ENCODE results near the gene ANTKMT. TPM values are rescaled to one million over a fixed set of nuclear protein-coding genes. Genes with fewer than 3 reads are reported as not detected.
"Not testable (repeated sequence)": the region's sequence is repeated elsewhere in the genome, so short reads cannot be mapped to it uniquely, and the experiment has no call there.

Gene ANTKMT
- total RNA-seq, 1 donor from 2014 or later, result 27.5 TPM

GRCh38 chr16:749010-749409, 28.1 kb downstream of the ANTKMT start:
- no peak overlapping the region for H3K4me3 Mint-ChIP-seq
- DNase-seq (ENCODE audit: low spot score in 2 of 2, unreplicated experiment in 2 of 2), result no peak
- H3K36me3 Mint-ChIP-seq, result no peaks in the 10 kb centered on the region
- TF ChIP-seq, protein P1, sequence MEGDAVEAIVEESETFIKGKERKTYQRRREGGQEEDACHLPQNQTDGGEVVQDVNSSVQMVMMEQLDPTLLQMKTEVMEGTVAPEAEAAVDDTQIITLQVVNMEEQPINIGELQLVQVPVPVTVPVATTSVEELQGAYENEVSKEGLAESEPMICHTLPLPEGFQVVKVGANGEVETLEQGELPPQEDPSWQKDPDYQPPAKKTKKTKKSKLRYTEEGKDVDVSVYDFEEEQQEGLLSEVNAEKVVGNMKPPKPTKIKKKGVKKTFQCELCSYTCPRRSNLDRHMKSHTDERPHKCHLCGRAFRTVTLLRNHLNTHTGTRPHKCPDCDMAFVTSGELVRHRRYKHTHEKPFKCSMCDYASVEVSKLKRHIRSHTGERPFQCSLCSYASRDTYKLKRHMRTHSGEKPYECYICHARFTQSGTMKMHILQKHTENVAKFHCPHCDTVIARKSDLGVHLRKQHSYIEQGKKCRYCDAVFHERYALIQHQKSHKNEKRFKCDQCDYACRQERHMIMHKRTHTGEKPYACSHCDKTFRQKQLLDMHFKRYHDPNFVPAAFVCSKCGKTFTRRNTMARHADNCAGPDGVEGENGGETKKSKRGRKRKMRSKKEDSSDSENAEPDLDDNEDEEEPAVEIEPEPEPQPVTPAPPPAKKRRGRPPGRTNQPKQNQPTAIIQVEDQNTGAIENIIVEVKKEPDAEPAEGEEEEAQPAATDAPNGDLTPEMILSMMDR (IDR thresholded peaks at IDR 0.05; ENCODE audit: unreplicated experiment), result no peak
- no peaks in the 10 kb centered on the region for H3K9me3 Mint-ChIP-seq
- peaks cover 1% of the 10 kb centered on the region for H3K4me1 Mint-ChIP-seq
- no peak overlapping the region for H3K27ac Mint-ChIP-seq
- H3K27me3 Mint-ChIP-seq (ENCODE audit: low read depth), result peaks cover 18% of the 10 kb centered on the region

- TF ChIP-seq, protein P1 (IDR thresholded peaks at IDR 0.05; ENCODE audit: unreplicated experiment), result no peak
- DNase-seq (ENCODE audit: low spot score in 2 of 2, unreplicated experiment in 2 of 2), result no peak
- no peak overlapping the region for H3K27ac Mint-ChIP-seq
- H3K4me3 Mint-ChIP-seq, result no peak overlapping the region
- peaks cover 1% of the 10 kb centered on the region for H3K4me1 Mint-ChIP-seq
- no peaks in the 10 kb centered on the region for H3K9me3 Mint-ChIP-seq
- no peaks in the 10 kb centered on the region for H3K36me3 Mint-ChIP-seq
- H3K27me3 Mint-ChIP-seq (ENCODE audit: low read depth), result peaks cover 20% of the 10 kb centered on the region
Measured at GRCh38 chr16:750485-750884, 29.5 kb downstream of the ANTKMT start.

- Mint-ChIP-seq H3K4me3 (no peak overlapping the region), H3K36me3 (no peaks in the 10 kb centered on the region), H3K27ac (no peak overlapping the region), H3K27me3 (ENCODE audit: low read depth) (peaks cover 20% of the 10 kb centered on the region), H3K4me1 (peaks cover 1% of the 10 kb centered on the region), H3K9me3 (peaks cover 2% of the 10 kb centered on the region)
- TF ChIP-seq, protein P1 (IDR thresholded peaks at IDR 0.05; ENCODE audit: unreplicated experiment), result no peak
- DNase-seq (ENCODE audit: low spot score in 2 of 2, unreplicated experiment in 2 of 2), result no peak
Measured at GRCh38 chr16:751152-752006, 30.4 kb downstream of the ANTKMT start.

DNA sequence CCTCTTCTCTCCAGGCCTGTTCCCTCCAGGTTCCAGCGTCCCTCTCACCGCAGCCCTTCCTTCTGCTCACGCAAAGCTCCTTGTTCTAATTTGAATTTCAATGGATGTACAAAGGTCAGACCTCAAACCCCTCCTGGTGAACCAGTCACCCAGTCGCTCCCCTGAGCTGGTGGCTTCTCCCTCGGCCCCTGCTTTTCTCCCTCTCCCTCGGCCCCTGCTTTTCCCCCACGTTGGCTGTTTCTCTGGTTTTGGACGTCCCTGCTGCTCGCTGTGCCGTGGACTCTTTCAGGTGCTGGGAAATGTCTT, 31.0 kb downstream of the ANTKMT start:
- Mint-ChIP-seq H3K4me3 (no peak overlapping the region), H3K27ac (no peak overlapping the region), H3K27me3 (ENCODE audit: low read depth) (peaks cover 20% of the 10 kb centered on the region), H3K36me3 (no peaks in the 10 kb centered on the region), H3K4me1 (peaks cover 1% of the 10 kb centered on the region), H3K9me3 (peaks cover 5% of the 10 kb centered on the region)
- DNase-seq (ENCODE audit: low spot score in 2 of 2, unreplicated experiment in 2 of 2), result no peak
- TF ChIP-seq, protein P1 (IDR thresholded peaks at IDR 0.05; ENCODE audit: unreplicated experiment), result no peak

DNA sequence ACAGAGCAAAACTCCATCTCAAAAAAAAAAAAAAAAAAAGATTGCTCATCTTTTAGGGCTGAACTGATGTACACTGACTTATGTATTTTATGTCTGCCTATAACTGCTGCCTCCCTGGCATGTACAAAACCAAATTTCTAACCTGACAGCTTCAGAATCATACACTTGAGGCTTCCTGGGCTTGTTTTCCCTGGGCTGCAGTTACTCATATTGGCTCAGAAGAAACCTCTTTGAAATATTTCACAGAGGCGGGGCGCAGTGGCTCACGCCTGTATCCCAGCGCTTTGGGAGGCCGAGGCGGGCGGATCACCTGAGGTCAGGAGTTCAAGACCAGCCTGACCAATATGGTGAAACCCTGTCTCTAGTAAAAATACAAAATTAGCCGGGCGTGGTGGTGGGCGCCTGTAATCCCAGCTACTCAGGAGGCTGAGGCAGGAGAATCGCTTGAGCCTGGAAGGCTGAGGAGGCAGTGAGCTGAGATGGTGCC, 33.2 kb downstream of the ANTKMT start:
- not testable (repeated sequence) for H3K4me1 Mint-ChIP-seq; H3K9me3 Mint-ChIP-seq; H3K4me3 Mint-ChIP-seq; DNase-seq (ENCODE audit: low spot score in 2 of 2, unreplicated experiment in 2 of 2); H3K27ac Mint-ChIP-seq; H3K36me3 Mint-ChIP-seq
- H3K27me3 Mint-ChIP-seq (ENCODE audit: low read depth), result peaks cover 20% of the 10 kb centered on the region

DNA sequence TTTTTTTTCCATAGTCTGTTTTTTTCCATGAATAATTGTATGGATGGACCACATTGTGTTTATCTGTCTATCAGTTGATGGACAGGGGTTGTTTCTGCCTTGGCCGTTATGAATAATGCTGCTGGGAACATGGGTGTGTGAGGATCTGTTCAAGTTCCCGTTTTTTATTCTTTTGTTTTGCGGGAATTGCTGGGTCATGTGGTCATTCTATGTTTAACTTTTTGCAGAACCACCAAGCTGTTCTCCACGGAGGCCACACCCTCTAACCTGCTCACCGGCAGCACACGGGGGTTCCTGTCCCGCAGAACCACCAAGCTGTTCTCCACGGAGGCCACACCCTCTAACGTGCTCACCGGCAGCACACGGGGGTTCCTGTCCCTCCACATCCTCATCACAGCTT, 33.7 kb downstream of the ANTKMT start:
- H3K27me3 Mint-ChIP-seq (ENCODE audit: low read depth), result peaks cover 20% of the 10 kb centered on the region
- H3K9me3 Mint-ChIP-seq, result peaks cover 5% of the 10 kb centered on the region
- H3K27ac Mint-ChIP-seq, result no peak overlapping the region
- no peak overlapping the region for H3K4me3 Mint-ChIP-seq
- no peak for DNase-seq (ENCODE audit: low spot score in 2 of 2, unreplicated experiment in 2 of 2)
- H3K4me1 Mint-ChIP-seq, result peaks cover 4% of the 10 kb centered on the region
- TF ChIP-seq, protein P1 (IDR thresholded peaks at IDR 0.05; ENCODE audit: unreplicated experiment), result no peak
- no peaks in the 10 kb centered on the region for H3K36me3 Mint-ChIP-seq

Measured in mesothelial cell of epicardium (in vitro differentiated cells).